HG02678 (cell line): ENCODE results near the gene SNRNP200.

Experiments
- ATAC-seq: cut with Tn5 transposase; IDR thresholded peaks from one replicate; pipeline ENCODE4 v1.9.1; 2021; ENCODE audit warnings: mild to moderate bottlenecking, moderate library complexity; ENCODE audit not compliant: unreplicated experiment

The SNRNP200 gene

GRCh38 chr2:96251721-96252292, 53.5 kb downstream of the SNRNP200 start:
- ATAC-seq = no peak

DNA sequence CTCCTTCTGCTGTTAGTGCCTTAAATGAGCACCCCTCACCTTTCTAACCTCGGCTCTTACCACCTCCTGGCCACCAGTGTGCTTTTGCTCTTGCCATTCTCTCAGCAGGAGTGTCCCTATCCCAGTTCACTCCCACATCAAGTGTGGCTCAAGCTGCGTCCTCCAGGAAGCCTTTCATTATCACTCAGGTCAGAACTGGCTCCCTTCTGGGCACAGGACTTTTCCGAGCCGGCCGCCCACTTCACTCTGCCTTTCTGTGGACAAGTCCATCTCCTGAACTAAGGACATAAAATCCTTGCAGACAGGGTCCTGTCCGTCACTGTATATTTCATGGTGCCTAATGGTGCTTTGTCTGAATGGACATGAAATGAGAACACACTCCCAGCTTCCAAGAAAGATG, 55.2 kb downstream of the SNRNP200 start:
- ATAC-seq = no peak

GRCh38 chr2:96249654-96250053, 55.7 kb downstream of the SNRNP200 start:
- ATAC-seq = no peak

- no peak for ATAC-seq
Measured at GRCh38 chr2:96248624-96249023, 56.7 kb downstream of the SNRNP200 start.

DNA sequence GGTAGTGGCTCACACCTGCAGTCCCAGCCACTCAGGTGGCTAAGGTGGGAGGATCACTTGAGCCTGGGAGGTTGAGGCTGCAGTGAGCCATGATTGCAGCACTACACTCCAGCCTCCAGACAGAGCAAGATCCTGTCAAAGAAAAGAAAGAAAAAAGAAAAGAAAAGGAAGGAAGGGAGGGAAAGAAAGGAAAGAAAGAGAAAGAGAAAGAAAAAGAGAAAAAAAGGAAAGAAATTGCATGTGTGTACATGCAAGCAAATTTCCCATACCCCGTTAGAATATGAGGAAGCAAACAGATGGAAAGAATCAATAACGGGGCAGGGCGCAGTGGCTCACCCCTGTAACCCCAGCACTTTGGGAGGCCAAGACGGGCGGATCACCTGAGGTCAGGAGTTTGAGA, 57.5 kb downstream of the SNRNP200 start:
- no peak for ATAC-seq

GRCh38 chr2:96247009-96247408, 58.3 kb downstream of the SNRNP200 start:
- no peak for ATAC-seq

DNA sequence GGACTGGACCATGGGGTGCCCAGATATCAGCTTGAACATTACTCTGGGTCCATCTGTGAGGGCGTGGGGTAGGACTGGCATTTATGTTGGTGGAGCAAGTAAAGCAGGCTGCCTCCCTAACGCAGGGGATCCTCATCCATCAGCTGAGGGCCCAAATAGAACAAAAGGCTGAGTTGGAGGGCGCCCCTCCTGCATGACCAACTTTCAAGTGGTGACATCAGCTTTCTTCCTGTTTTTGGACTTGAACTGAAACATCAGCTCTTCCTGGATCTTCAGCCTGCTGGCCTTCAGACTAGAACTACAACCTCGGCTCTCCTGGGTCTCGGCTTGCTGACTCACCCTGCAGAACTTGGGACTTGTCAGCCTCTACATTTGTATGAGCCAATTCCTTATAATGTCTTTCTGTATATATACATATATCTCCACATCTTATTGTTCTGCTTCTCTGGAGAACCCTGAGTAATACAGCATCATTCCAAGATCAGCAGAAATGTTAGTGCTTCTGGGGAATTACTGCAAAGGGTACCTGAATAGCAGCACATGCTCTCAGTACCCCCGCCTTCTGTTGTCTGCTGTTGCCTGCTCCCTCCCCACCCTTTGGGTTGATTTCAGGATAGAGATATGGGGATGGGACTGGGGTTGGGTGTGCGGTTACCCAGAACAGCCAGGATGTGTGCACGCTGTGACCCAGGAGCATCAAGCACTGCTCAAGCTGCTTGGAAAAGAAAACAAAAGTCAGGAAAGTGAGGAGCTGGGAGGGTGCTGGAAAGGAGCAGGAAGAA, 59.5 kb downstream of the SNRNP200 start:
- ATAC-seq = no peak

DNA sequence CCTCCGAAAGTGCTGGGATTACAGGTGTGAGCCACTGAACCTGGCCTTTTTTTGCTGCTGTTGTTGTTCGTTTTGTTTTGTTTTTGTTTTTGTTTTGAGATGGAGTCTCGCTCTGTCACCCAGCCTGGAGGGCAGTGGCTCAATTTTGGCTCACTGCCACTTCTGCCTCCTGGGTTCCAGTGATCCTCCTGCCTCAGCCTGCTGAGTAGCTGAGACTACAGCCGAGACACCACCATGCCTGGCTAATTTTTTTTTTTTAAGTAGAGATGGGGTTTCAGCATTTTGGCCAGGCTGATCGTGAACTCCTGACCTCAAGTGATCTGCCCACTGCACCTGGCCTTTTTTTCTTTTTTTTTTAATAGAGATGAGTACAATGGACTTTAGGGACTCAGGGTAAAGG, 61.5 kb downstream of the SNRNP200 start:
- no peak for ATAC-seq

GRCh38 chr2:96241900-96242611, 63.3 kb downstream of the SNRNP200 start:
- ATAC-seq = peak; percentile 92

GRCh38 chr2:96241227-96241626, 64.1 kb downstream of the SNRNP200 start:
- ATAC-seq = no peak

DNA sequence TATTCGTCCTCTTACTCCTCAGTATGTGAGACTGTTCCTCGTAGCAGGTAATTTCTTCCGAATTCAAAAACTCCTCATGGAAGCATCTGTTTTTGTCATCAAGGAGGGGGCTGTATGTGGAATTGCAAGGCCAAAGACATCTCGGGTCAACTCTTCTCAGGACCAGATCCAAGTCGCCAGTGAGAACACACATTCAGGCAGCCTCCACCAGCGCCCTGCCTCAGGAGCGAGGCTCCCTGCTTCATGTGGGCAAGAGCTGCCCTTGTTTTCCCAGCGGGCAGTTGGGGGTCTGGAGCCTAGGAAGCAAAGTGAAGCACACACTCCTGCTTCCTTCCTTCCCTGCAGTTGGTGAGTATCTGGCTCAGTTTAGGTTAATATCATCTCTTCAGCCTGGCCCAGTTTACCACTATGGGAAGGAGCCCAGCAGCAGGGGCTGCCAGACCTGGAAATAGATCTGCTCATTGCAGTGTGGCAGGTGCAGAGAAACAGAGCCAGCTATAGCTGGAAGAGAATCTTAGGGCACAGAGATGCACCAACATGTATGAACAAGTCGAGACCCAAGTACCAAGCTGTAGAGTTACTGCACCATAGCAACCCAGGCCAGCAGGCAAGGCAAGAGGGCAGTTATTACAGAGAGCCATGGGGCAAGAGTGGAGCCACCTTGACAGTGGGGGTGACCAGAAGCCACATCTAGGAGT, 64.9 kb downstream of the SNRNP200 start:
- ATAC-seq = no peak

DNA sequence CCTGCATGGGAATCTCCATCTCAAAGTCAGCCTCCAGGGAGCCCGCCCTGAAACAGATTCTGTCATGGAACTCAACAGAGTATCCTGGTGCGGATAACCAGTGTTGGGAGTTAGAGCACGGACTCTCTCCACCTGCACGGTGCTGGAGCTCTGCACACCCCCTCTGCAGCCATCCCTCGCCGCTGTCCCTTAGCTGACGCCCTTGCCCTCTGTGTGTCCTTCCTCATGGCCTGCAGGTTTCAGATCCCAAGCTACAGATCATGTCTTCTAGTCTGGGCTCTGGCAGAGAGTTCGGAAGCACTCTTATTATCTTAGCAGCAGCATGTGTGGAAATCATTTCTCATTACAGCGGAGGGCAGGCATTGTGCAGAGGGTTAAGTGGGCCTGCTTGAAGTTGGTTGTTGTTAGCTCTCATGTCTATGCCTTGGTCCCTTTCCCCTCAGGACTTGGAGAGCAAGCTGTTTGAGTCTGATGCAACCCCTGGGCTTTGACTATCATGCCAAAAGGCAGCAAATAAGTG, 65.5 kb downstream of the SNRNP200 start:
- ATAC-seq = no peak

GRCh38 chr2:96239091-96239490, 66.3 kb downstream of the SNRNP200 start:
- no peak for ATAC-seq

DNA sequence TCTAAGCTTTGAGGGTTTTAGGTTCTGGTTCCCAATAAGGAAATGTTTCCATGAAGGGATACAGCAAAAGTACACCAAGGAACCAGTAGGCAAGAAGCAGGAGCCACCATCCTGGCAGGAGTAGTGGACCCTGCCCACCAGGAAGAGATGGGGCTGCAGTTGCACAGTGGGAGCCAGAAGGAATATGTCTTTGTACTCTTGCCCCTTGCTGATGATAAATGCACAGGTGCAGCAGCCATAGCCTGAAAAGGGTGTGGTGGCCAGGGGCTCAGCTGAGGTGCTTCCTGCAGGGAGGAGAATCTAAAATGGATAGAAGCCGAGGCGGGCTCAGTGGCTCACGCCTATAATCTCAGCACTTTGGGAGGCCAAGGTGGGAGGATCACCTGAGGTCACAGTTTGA, 67.1 kb downstream of the SNRNP200 start:
- ATAC-seq = no peak

GRCh38 chr2:96236882-96237281, 68.5 kb downstream of the SNRNP200 start:
- no peak for ATAC-seq

- peak; percentile 96 for ATAC-seq
Measured at GRCh38 chr2:96233880-96234316, 71.4 kb downstream of the SNRNP200 start.

DNA sequence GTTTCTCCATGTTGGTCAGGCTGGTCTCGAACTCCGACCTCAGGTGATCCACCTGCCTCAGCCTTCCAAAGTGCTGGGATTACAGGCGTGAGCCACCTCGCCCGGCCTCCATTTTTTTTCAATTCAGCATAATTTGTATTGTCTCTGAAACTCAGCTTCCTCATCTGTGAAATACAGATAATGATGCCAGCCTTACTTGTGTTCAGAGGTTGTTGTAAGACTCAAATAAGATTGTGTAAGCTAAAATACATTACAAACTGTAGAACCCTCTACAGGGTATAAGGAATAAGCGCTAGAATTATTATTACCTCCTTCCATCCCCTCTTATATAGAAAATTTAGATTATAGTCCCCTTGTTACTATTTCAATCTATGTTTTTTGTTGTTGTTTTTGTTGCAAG, 71.9 kb downstream of the SNRNP200 start:
- ATAC-seq = no peak

DNA sequence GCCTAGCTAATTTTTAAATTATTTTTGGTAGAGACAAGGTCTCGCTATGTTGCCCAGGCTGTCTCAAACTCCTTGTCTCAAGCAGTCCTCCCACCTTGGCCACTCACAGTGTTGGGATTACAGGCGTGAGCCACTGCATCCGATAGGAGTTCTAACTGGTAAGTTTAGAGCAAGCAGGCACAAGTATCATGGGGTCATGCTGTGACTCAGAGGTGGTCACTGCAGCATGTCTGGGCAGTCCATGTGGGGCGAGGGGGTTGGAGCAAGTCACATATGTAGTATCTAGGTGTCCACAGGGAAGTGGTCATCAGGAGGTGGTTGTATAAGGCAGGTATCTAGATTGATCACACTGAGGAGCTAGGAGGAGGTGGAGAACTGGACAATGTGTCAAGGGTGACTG, 74.0 kb downstream of the SNRNP200 start:
- ATAC-seq = no peak

DNA sequence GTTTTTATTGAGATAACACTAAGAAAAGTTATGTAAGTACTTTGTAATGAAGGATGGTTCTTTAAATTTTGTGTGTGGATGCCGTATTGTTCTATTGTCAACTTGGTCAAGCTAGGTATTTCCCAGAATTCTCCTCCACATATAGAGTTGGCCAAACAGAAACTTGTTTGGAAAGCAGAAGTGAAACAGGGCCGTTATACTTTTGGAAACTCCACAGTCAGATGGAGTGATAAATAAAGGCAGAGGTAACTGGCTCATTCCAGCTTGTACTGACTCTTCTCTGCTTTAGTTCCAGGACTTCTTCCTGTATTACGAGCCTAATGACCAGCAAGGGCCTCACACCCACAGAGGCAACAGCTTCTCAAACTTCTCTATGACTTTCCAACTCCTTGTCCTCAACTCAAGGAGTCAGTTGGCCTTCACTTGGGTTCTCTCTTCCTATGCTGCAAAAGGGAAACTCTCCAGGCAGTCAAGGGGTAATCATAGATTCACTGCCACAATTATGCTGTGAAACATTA, 80.3 kb downstream of the SNRNP200 start:
- ATAC-seq = peak; percentile 74
